Ovary (tissue), 3 donors: ENCODE results near the gene RETSAT.

Experiments used
- EP300 ChIP-seq: sonication (generic); formaldehyde crosslinking; IDR thresholded peaks from one replicate; pipeline ENCODE4 v1.6.1; 2017; ENCODE audit warnings: antibody characterized with exemption
- POLR2A ChIP-seq: fragments of 450-650 bp; IDR thresholded peaks from one replicate; pipeline ENCODE4 v1.6.1; 2017; ENCODE audit warnings: antibody characterized with exemption, mild to moderate bottlenecking, moderate library complexity
- TF ChIP-seq, protein P1 (sequence below), 3 donors: fragments of 450-650 bp in 2 of 3; fragments of 200-600 bp in 1 of 3; IDR thresholded peaks; one replicate each; pipeline versions ENCODE4 v1.5.1 to v1.8.0; 2016 to 2022; ENCODE audit warnings: antibody characterized with exemption in 3 of 3, mild to moderate bottlenecking in 1 of 3
- donor health status: DM: no; HTN: no; CAD: no.

DNA sequence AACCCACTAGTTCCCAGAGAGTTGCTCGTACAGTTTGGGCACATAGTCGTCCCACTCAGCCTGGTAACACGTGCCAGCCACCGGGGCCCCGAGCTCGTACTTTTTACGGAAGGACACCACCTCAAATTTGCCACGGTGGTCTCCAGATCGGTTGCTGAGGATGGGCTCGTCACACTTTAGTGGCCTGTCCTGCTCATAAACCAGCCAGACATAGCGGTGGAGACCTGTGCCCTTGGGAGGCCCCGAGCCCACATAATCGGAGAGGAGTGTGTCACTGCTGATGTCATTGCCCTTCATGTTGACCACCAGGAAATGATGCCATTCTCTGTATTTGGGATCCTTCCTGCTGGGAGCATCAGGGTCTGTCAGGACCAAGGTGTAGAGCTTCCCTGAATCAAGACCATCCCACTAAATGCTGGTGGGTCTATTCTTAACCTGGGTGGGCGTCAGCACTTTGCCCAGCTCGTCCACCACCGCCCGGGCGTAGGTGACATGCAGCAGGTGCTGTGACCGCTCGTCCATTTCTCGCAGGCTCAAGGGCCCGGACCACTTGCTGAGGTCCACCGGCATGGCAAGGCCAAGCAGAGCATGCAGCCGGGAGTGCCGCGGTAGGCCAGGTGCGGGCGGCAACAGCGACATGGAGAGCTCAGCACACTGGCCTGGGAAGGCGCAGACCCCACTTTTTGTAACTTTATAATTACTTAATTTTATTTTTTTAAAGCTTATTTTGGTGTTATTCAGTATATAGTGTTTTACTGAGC lies 12.9 kb downstream of the RETSAT start:
- TF ChIP-seq, protein P1, sequence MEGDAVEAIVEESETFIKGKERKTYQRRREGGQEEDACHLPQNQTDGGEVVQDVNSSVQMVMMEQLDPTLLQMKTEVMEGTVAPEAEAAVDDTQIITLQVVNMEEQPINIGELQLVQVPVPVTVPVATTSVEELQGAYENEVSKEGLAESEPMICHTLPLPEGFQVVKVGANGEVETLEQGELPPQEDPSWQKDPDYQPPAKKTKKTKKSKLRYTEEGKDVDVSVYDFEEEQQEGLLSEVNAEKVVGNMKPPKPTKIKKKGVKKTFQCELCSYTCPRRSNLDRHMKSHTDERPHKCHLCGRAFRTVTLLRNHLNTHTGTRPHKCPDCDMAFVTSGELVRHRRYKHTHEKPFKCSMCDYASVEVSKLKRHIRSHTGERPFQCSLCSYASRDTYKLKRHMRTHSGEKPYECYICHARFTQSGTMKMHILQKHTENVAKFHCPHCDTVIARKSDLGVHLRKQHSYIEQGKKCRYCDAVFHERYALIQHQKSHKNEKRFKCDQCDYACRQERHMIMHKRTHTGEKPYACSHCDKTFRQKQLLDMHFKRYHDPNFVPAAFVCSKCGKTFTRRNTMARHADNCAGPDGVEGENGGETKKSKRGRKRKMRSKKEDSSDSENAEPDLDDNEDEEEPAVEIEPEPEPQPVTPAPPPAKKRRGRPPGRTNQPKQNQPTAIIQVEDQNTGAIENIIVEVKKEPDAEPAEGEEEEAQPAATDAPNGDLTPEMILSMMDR (IDR thresholded peaks at IDR 0.05) = no peak
- TF ChIP-seq EP300 = no peak
- TF ChIP-seq POLR2A = no peak
